Stimulated activated naive CD4-positive, alpha-beta T cell treated with Interleukin-2 at 50 U/mL for 16 hours (primary cell): Measurements from ENCODE around the gene EVA1B.

Experiments used
- DNase-seq: peaks from one replicate; lab custom pipeline; 2025; lab: John Stamatoyannopoulos, UW

Gene EVA1B

GRCh38 chr1:36320291-36320761, 3.1 kb downstream of the EVA1B start:
- DNase-seq: no peak

- no peak for DNase-seq
These were observed 14.0 kb downstream of the EVA1B start for GRCh38 chr1:36309397-36309796.

GRCh38 chr1:36307601-36308330, 15.7 kb downstream of the EVA1B start:
- no peak for DNase-seq

GRCh38 chr1:36306902-36307456, 16.5 kb downstream of the EVA1B start:
- peak; percentile 87 for DNase-seq

- peak; percentile 54 for DNase-seq
These were observed 17.1 kb downstream of the EVA1B start, which contains the start of gene SH3D21 for GRCh38 chr1:36306210-36306901. Gene SH3D21, plus strand, starts transcription at chr1:36306368. Its CDS starts 53 bp downstream, at chr1:36306421.

- DNase-seq: no peak
These were observed 17.6 kb downstream of the EVA1B start for GRCh38 chr1:36305915-36306209.

GRCh38 chr1:36304970-36305914, 18.2 kb downstream of the EVA1B start:
- peak; percentile 51 for DNase-seq

GRCh38 chr1:36304521-36304920, 18.9 kb downstream of the EVA1B start:
- no peak for DNase-seq

GRCh38 chr1:36303650-36304360, 19.6 kb downstream of the EVA1B start:
- no peak for DNase-seq

- no peak for DNase-seq
These were observed 20.2 kb downstream of the EVA1B start for GRCh38 chr1:36303244-36303643.

- no peak for DNase-seq
These were observed 22.2 kb downstream of the EVA1B start for GRCh38 chr1:36301220-36301619.

GRCh38 chr1:36300526-36300925, 22.9 kb downstream of the EVA1B start:
- DNase-seq: peak; percentile 11

- no peak for DNase-seq
These were observed 24.8 kb downstream of the EVA1B start for GRCh38 chr1:36298640-36299039.

GRCh38 chr1:36297062-36297461, 26.4 kb downstream of the EVA1B start:
- DNase-seq: no peak

GRCh38 chr1:36295390-36295789, 28.1 kb downstream of the EVA1B start:
- DNase-seq: no peak

- DNase-seq: no peak
These were observed 35.9 kb downstream of the EVA1B start for GRCh38 chr1:36287595-36287994.

- DNase-seq: no peak
These were observed 36.6 kb downstream of the EVA1B start for GRCh38 chr1:36286802-36287201.

- DNase-seq: peak; percentile 50
These were observed 37.9 kb downstream of the EVA1B start for GRCh38 chr1:36285443-36286101.

- DNase-seq: no peak
These were observed 38.9 kb downstream of the EVA1B start for GRCh38 chr1:36284517-36284916.

GRCh38 chr1:36284061-36284460, 39.4 kb downstream of the EVA1B start:
- no peak for DNase-seq

GRCh38 chr1:36279789-36280296, 43.6 kb downstream of the EVA1B start:
- no peak for DNase-seq
